Measurements from ENCODE around the gene REXO1.

The REXO1 gene

GRCh38 chr19:1768918-1769644, 79.2 kb downstream of the REXO1 start:
- no peak overlapping the region for H3K4ac ChIP-seq (ENCODE audit: low read depth in 1 of 2, low read length in 2 of 2)
- H3K36me3 ChIP-seq (ENCODE audit: control insufficient read depth in 1 of 2, insufficient read depth in 2 of 2, low read depth in 1 of 2, low read length in 2 of 2): no peaks in the 10 kb centered on the region
- 90% methylated on average over 4 of the region's 9 CpGs for WGBS

GRCh38 chr19:1768248-1768647, 80.0 kb downstream of the REXO1 start:
- Histone ChIP-seq H2AFZ (ENCODE audit: low read depth, low read length) (no peak overlapping the region), H4K91ac (ENCODE audit: low read length) (no peak overlapping the region), H2BK15ac (ENCODE audit: low read depth, poor library complexity, severe bottlenecking) (no peak overlapping the region), H3K79me1 (replicated peaks; ENCODE audit: low read length, poor library complexity, severe bottlenecking) (no peaks in the 10 kb centered on the region), H3K14ac (ENCODE audit: low read length in 2 of 2) (no peak overlapping the region), H3K36me3 (ENCODE audit: control insufficient read depth in 1 of 2, insufficient read depth in 2 of 2, low read depth in 1 of 2, low read length in 2 of 2) (no peaks in the 10 kb centered on the region), H3K9ac (ENCODE audit: low read length) (no peak overlapping the region), H2BK120ac (ENCODE audit: low read depth, low read length) (no peak overlapping the region), H3K18ac (ENCODE audit: low read depth in 1 of 2, low read length in 2 of 2) (no peak overlapping the region), H3K4ac (ENCODE audit: low read depth in 1 of 2, low read length in 2 of 2) (no peak overlapping the region), H4K8ac (ENCODE audit: low read length) (no peak overlapping the region), H3K9me3 (ENCODE audit: control insufficient read depth, low read length) (peaks cover 13% of the 10 kb centered on the region), H3K23ac (ENCODE audit: low read length in 2 of 2) (no peak overlapping the region), H3K4me2 (ENCODE audit: low read length, poor library complexity, severe bottlenecking) (no peak overlapping the region), H2BK5ac (ENCODE audit: low read depth, low read length, poor library complexity, severe bottlenecking) (no peak overlapping the region), H2BK12ac (ENCODE audit: low read length in 2 of 2) (no peak overlapping the region), H2AK5ac (ENCODE audit: low read length, severe bottlenecking) (no peak overlapping the region), H3K27me3 (ENCODE audit: control insufficient read depth in 1 of 2, insufficient read depth in 1 of 2, low read length in 2 of 2) (peaks cover 62 to 70% of the 10 kb centered on the region in 2 experiments), H3K4me1 (ENCODE audit: control insufficient read depth, insufficient read depth, low read depth, low read length) (peaks cover 2% of the 10 kb centered on the region), H3K27ac (ENCODE audit: low read length, poor library complexity, severe bottlenecking) (no peak overlapping the region), H3K4me3 (ENCODE audit: insufficient read depth in 1 of 2, low read depth in 1 of 2, low read length in 2 of 2) (no peak overlapping the region)
- 39% methylated on average over 13 of the region's 13 CpGs for WGBS
- DNase-seq: no peak

More at GRCh38 chr19:1768918-1769644, 79.2 kb downstream of the REXO1 start:
- Histone ChIP-seq H3K18ac (ENCODE audit: low read depth in 1 of 2, low read length in 2 of 2) (no peak overlapping the region), H2BK12ac (ENCODE audit: low read length in 2 of 2) (no peak overlapping the region), H3K27me3 (ENCODE audit: control insufficient read depth in 1 of 2, insufficient read depth in 1 of 2, low read length in 2 of 2) (peaks cover 62 to 70% of the 10 kb centered on the region in 2 experiments), H2BK5ac (ENCODE audit: low read depth, low read length, poor library complexity, severe bottlenecking) (no peak overlapping the region), H3K4me2 (ENCODE audit: low read length, poor library complexity, severe bottlenecking) (no peak overlapping the region), H3K79me1 (replicated peaks; ENCODE audit: low read length, poor library complexity, severe bottlenecking) (no peaks in the 10 kb centered on the region), H3K4me3 (ENCODE audit: insufficient read depth in 1 of 2, low read depth in 1 of 2, low read length in 2 of 2) (no peak overlapping the region), H2BK120ac (ENCODE audit: low read depth, low read length) (no peak overlapping the region), H2AK5ac (ENCODE audit: low read length, severe bottlenecking) (no peak overlapping the region), H3K27ac (ENCODE audit: low read length, poor library complexity, severe bottlenecking) (no peak overlapping the region), H3K9ac (ENCODE audit: low read length) (no peak overlapping the region), H3K4me1 (ENCODE audit: control insufficient read depth, insufficient read depth, low read depth, low read length) (peaks cover 2% of the 10 kb centered on the region), H4K8ac (ENCODE audit: low read length) (no peak overlapping the region), H2AFZ (ENCODE audit: low read depth, low read length) (no peak overlapping the region), H4K91ac (ENCODE audit: low read length) (no peak overlapping the region), H3K9me3 (ENCODE audit: control insufficient read depth, low read length) (peaks cover 17% of the 10 kb centered on the region), H3K23ac (ENCODE audit: low read length in 2 of 2) (no peak overlapping the region), H2BK15ac (ENCODE audit: low read depth, poor library complexity, severe bottlenecking) (no peak overlapping the region), H3K14ac (ENCODE audit: low read length in 2 of 2) (peak overlapping the region in 1 of 2 experiments; percentile 14)
- no peak for DNase-seq

- no peak overlapping the region for H2BK12ac ChIP-seq (ENCODE audit: low read length in 2 of 2)
- no peak overlapping the region for H2AFZ ChIP-seq (ENCODE audit: low read depth, low read length)
- no peak overlapping the region for H3K4me2 ChIP-seq (ENCODE audit: low read length, poor library complexity, severe bottlenecking)
- H2BK15ac ChIP-seq (ENCODE audit: low read depth, poor library complexity, severe bottlenecking): no peak overlapping the region
- no peak overlapping the region for H3K27ac ChIP-seq (ENCODE audit: low read length, poor library complexity, severe bottlenecking)
- no peaks in the 10 kb centered on the region for H3K79me1 ChIP-seq (replicated peaks; ENCODE audit: low read length, poor library complexity, severe bottlenecking)
- H4K8ac ChIP-seq (ENCODE audit: low read length): no peak overlapping the region
- H3K36me3 ChIP-seq (ENCODE audit: control insufficient read depth in 1 of 2, insufficient read depth in 2 of 2, low read depth in 1 of 2, low read length in 2 of 2): no peaks in the 10 kb centered on the region
- H3K9ac ChIP-seq (ENCODE audit: low read length): no peak overlapping the region
- DNase-seq: no peak
- no peak overlapping the region for H2AK5ac ChIP-seq (ENCODE audit: low read length, severe bottlenecking)
- H3K14ac ChIP-seq (ENCODE audit: low read length in 2 of 2): no peak overlapping the region
- no peak overlapping the region for H2BK120ac ChIP-seq (ENCODE audit: low read depth, low read length)
- H3K23ac ChIP-seq (ENCODE audit: low read length in 2 of 2): no peak overlapping the region
- no peak overlapping the region for H3K4ac ChIP-seq (ENCODE audit: low read depth in 1 of 2, low read length in 2 of 2)
- H3K27me3 ChIP-seq (ENCODE audit: control insufficient read depth in 1 of 2, insufficient read depth in 1 of 2, low read length in 2 of 2): peaks cover 68 to 74% of the 10 kb centered on the region in 2 experiments
- H3K4me1 ChIP-seq (ENCODE audit: control insufficient read depth, insufficient read depth, low read depth, low read length): peaks cover 2% of the 10 kb centered on the region
- 10% methylated on average over 19 of the region's 21 CpGs for WGBS
- no peak overlapping the region for H3K18ac ChIP-seq (ENCODE audit: low read depth in 1 of 2, low read length in 2 of 2)
- peaks cover 13% of the 10 kb centered on the region for H3K9me3 ChIP-seq (ENCODE audit: control insufficient read depth, low read length)
- no peak overlapping the region for H3K4me3 ChIP-seq (ENCODE audit: insufficient read depth in 1 of 2, low read depth in 1 of 2, low read length in 2 of 2)
- no peak overlapping the region for H4K91ac ChIP-seq (ENCODE audit: low read length)
- H2BK5ac ChIP-seq (ENCODE audit: low read depth, low read length, poor library complexity, severe bottlenecking): no peak overlapping the region
Observed at GRCh38 chr19:1767464-1767933, 80.8 kb downstream of the REXO1 start.

- Histone ChIP-seq H3K18ac (ENCODE audit: low read depth in 1 of 2, low read length in 2 of 2) (no peak overlapping the region), H2BK120ac (ENCODE audit: low read depth, low read length) (no peak overlapping the region), H3K4me1 (ENCODE audit: control insufficient read depth, insufficient read depth, low read depth, low read length) (peaks cover 2% of the 10 kb centered on the region), H2BK5ac (ENCODE audit: low read depth, low read length, poor library complexity, severe bottlenecking) (no peak overlapping the region), H2BK15ac (ENCODE audit: low read depth, poor library complexity, severe bottlenecking) (no peak overlapping the region), H2AFZ (ENCODE audit: low read depth, low read length) (no peak overlapping the region), H3K9me3 (ENCODE audit: control insufficient read depth, low read length) (peaks cover 13% of the 10 kb centered on the region), H3K27me3 (ENCODE audit: control insufficient read depth in 1 of 2, insufficient read depth in 1 of 2, low read length in 2 of 2) (peaks cover 75 to 81% of the 10 kb centered on the region in 2 experiments), H3K9ac (ENCODE audit: low read length) (no peak overlapping the region), H3K4me3 (ENCODE audit: insufficient read depth in 1 of 2, low read depth in 1 of 2, low read length in 2 of 2) (no peak overlapping the region), H3K36me3 (ENCODE audit: control insufficient read depth in 1 of 2, insufficient read depth in 2 of 2, low read depth in 1 of 2, low read length in 2 of 2) (no peaks in the 10 kb centered on the region), H2BK12ac (ENCODE audit: low read length in 2 of 2) (no peak overlapping the region), H3K14ac (ENCODE audit: low read length in 2 of 2) (no peak overlapping the region), H3K4ac (ENCODE audit: low read depth in 1 of 2, low read length in 2 of 2) (no peak overlapping the region), H2AK5ac (ENCODE audit: low read length, severe bottlenecking) (no peak overlapping the region), H3K23ac (ENCODE audit: low read length in 2 of 2) (no peak overlapping the region), H3K27ac (ENCODE audit: low read length, poor library complexity, severe bottlenecking) (no peak overlapping the region), H4K8ac (ENCODE audit: low read length) (no peak overlapping the region), H3K4me2 (ENCODE audit: low read length, poor library complexity, severe bottlenecking) (no peak overlapping the region), H3K79me1 (replicated peaks; ENCODE audit: low read length, poor library complexity, severe bottlenecking) (no peaks in the 10 kb centered on the region), H4K91ac (ENCODE audit: low read length) (no peak overlapping the region)
- 30% methylated on average over 5 of the region's 10 CpGs for WGBS
- no peak for DNase-seq
Observed at GRCh38 chr19:1766800-1767352, 81.4 kb downstream of the REXO1 start.

Data from mesenchymal stem cell (in vitro differentiated cells and primary cell).